ENCODE measurements around the gene METRN.

Gene METRN

DNA sequence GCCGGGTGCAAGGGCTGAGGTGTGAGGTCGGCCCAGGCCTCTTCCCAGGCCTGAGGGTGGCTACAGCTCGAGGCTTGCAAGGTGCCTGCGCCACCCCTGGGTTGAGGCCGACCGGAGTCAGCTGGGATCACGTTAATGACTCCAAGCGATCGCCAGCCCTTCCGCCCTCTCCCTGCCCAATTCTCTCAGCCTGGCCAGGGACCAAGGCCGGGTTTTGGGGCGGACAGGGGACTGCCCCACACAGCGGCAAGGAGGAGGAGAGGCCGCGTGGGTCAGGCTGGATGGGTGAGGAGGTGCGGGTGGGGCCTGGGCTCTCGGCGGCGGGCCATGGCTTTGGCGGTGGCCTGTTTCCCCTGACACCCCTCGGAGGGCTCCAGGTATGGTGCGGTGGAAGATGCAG lies 21.6 kb upstream of the METRN start:
- DNase-seq, result no peak

DNA sequence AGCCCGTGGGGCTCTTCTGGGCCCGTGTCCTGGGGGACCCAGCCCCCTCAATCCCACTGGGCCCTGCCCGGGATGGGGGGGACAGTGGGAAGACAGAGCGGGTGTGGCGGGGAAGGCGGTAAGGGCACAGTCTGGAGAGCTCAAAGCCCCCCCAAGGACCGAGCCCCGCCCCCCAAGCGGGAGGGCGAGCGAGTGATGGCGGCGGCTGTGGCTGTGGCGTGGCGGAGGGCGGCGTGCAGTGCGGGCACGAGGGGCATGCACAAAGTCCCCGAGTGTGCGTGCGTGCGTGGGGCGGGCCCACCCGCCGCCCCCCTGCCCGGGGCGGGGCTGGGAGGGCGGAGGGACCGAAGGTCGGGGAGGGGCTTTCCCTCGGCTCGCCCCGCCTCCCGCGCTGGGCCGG lies 21.2 kb upstream of the METRN start:
- DNase-seq, result no peak

DNA sequence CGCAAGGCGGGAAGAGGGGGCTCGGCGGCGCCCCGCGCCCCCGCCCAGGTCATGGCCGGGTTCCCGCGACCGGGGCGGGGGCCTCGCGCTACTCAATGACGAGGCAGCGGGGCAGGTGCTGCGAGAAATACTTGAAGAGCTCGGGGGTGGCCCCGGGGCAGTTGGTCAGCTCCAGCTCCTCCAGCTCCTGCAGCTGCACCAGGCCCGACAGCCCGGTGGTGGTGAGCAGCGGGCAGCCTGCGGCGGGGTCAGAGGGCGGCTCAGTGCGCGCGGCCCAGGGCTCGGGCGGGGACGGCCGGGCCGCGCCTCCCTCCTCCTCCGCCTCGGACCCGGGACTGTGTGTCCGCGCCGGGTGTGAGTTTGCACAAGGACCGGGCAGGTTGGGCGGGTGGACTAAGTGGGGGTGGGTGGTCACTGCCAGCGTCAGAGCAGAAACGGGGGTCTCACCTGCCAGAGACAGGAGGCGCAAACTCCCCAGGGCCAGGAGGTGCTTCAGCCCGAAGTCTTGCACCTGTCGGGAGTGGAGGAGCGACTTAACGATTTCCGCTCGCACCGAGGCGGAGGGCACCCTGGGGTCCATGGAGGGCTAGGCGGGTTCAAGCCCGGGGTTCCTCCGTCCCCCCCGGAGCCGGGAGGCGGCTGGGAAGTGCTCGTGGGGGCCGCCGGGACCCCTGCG lies 20.6 kb upstream of the METRN start:
- no peak for DNase-seq

DNA sequence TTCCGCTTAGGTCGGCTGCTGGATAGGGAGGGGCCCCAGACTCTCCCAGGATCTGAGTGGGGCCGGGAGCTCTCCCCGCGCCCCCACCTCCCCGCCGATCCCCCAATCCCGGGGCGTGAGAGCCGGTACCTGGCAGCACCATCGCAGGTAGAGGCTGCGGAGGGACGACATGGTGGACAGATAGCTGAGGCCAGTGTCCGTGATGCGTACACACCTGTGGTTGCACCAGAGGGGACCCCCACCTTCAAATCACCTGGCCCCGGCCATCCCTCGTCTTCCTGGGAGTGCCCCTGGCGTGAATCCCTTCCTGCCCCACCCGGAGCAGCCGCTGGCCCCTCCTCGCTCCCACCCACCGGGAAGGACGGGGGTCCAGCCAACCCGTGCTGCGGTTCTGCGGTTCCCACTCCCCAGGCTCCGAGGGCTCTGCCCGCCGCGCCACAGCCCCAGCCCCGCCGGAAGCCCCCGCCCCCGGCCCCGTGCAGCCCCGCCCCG lies 20.0 kb upstream of the METRN start:
- DNase-seq, result no peak

DNA sequence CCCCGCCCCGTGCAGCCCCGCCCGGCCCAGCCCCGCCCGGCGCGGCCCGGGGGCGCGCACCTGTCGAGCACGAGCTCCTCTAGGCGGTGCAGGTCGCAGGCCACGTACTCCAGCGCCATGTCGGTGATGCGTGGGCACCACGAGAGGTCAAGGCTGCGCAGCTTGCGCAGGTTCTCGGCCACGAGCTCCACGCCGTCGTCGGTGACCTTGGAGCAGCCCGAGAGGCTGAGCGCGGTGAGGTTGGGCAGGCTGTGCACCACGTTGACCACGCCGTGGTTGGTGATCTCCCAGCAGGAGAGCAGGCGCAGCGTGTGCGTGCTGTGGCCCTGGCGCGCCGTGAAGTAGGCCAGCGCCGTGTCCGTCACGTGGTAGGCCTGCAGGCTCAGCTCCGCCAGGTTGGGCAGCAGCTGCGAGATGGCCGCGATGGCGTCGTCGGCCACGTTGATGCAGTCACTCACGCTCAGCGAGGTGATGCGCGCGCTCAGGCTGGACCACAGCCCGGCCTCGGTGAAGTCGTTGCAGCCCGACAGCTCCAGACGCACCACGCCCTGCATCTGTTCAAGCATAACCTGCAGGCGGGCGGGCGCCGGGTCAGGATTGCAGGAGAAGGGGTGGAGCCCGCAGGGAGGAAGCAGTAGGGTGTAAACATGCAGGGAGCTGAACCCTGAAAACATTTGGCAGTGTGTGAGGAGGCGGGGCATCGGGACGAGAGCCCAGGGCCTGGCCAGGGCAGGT lies 19.4 kb upstream of the METRN start:
- DNase-seq, result no peak

DNA sequence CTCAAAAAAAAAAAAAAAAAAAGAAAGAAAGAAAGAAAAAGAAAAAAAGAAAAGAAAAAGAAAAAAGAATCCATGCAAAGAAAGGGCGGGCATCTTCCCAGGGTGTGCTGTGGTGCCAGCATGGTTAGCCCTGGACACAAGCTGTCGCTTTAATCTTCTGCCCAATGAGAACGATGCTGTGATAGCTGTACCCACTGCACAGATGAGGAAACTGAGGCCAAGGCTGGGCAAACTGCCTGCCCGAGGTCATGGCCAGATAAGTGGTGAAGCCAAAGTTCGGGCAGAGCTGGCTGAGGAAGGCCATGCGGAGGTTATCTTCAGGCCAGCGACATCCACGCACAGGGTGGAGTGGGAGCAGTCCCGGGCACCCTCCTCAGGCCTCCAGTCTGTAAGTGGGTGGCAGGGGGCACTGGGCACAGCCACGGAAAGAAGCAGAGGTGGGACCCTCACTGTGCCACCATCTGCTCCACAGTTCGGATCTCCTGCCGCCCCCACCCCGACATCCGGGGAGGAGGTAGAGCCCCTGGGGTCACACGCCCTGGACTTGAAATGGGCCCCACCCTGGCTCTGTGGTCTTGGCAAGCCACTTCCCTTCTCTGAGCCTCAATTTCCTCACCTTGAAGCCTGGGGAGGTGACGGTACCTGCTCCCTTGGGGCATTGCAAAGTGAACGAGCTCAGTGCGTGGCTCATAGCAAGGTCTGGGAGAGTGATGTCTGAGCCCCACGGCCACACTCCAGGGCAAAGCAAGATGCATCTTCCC lies 15.8 kb upstream of the METRN start:
- DNase-seq, result no peak

DNA sequence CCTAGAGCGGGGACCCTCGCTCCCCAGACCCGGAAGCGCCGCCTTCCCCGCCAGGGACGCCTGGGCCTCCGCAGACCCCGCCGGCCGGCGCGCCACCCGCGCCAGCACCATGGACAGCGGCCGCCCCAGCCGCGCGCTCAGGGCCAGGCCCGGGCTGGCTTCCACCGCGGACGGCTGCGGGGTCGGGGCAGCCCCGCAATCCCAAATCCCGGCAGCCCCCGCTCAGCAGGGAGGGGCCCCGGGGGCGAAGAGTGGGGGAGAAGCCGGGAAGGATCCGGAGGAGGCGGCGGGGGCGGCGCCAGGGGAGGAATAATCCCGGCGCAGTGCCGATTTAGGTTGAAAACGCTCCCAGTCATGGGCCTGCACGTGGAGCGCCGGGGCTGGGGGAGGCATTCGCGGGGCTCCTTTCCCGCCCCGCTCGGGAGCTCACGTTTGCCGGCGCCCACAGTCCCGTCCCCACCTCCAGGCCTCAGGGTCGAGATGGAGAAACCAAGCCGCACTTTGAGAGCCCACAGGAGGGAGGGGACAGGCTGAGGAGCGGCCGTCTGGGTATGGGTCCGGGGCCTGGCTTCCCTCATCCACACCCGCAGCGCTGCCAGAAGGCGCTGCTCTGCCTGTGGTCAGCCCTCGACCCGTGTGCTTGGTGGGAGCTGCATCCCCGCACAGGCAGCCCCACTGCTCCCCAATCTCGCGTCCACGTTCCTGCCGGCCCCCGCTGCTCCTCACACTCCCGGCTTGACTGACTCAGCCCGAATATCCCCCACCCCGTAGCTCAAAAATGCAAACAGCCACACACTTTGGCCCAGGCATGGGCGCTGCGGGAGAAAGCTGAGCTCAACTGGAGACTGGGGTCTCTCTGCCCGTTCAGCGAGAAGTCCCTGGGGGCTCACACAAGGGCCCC lies 14.0 kb upstream of the METRN start:
- DNase-seq, result no peak

DNA sequence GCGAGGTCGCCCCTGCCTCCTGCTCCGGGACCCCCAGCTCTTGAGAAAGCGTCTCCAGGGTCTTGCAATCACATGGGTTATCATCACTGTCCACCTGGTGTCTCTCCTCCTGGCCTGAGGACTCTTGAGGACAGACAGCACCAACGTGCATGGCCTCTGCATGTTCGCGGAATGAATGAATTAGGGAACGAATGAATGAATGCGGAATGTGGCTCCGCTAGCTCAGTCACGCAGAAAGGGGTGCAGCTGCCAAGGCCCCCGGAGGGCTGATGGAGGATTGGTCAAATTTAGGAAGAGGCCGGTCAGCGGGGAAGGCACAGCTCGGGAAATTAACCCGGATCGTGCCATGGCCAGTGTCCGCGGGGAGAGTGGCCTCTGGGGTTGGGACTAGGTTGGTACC lies 12.6 kb upstream of the METRN start:
- DNase-seq, result no peak

DNA sequence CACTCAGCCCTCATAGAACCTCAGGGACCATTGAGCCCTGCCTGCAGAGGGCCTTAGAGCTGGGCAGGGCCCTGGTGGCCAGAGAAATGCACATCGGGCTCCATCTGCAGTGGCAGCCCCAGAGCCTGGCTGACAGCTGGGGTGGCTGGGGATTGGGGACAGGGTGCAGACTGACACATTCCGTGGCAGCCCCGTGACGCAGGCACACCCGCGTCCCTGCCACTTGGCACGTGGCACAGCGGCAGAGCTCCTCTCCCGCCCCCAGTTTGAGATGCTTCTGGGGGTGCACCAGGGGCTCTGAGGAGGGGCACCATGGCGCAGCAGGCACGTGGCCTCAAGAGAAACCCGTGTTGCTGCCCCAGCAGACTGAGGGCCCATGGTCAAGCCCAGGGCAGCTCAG lies 11.5 kb upstream of the METRN start:
- no peak for DNase-seq

DNA sequence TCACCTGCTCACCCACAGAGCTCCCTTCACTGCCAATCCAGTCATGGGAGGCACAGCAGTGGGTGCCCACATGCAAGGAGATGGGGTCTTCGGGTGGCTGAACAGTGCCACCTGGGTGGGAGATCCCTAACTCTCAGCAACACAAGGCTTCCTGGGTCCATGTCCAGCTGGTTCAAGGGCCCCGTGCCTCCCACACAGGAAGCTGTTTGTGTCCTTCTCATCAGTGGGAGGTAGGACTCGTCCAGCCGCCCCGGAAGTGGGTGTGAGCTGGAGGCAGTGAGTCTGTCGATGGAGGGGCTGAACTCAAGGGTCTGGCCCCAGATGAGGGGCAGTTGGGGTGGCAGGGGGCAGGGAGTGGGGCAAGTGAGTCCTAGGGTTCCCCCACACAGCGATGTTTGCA lies 10.9 kb upstream of the METRN start:
- DNase-seq, result no peak

DNA sequence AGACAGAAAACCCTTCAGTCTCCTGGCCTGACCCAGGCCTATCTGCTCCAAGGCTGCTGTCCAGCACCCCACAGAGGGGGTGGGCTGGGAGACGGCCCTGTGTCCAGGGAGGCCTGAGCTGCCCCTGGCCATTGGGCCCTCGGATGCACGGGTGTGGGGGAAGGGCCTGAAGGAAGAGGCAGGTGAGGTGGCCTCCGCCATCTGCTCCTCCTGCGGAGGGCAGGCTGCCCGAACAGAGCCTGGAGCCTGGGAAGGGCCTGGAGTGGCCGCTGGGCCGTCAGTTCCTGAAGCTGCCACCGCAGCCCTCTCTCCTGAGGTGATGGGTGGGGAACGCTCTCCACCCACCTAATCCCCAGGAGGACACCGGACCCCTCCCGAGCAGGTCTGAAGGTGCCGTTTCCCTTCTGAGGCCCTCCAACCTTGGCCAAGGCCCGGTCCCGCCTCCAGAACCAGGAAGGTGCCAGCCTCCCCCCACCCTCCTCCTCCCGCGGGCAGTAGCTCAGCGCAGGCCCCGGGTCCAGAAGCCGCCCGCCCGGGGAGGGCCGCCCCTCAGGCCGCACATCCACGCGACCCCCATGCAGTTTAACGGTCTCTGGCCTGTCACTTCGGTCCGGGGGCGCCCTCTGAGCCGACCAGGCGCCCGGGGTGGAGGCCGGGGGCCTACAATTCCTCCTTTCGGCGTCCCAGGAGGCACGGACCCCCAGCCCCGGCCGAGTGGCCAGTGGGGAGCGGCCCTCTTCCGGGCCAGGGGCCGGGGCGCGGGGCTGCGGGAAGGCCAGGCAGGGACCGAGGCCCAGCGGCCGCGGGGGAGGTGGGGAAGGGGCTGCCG lies 10.2 kb upstream of the METRN start:
- no peak for DNase-seq

DNA sequence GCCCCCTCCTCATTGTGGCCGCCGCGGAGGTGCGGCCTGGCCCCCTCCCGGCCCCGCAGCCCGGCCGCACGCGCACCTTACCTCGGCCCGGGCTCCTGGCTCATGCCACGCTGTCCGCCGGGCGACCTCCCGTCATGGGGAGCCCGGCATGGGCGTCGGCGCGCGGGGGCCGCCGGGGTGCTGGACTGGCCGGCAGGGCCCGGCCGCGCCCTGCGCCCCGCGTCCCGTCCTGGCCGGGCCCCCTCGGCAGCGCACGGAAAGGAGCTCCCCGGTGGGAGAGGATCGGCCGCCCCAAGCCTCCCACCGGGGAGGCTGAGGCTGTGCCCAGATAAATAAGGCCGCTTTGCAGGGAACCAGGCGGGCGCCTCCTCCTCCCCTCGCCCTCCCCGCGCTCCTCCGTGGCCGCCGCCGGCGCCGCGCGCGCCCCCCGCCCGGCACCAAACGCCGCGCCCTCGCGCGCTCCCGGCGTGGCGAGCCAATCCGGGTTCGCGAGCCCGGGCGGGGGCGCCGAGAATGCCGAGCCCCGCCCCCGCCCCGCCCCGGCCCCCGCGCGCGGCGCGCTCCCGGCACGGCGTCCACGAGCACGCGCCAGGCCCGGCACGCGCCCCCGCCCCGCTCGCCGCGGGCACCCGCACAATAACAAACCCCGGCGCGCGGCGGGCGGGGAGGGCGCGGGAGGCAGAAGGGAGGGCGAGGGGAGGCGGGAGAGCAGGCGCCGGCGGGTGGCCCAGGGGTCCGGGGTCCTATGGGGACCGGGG lies 9.3 kb upstream of the METRN start, which contains the start of gene FBXL16:
FBXL16 (minus strand) TSS at position 371 of the 758 bp plus-strand sequence. CDS start 8,396 bp downstream, outside the sequence.
- no peak for DNase-seq

DNA sequence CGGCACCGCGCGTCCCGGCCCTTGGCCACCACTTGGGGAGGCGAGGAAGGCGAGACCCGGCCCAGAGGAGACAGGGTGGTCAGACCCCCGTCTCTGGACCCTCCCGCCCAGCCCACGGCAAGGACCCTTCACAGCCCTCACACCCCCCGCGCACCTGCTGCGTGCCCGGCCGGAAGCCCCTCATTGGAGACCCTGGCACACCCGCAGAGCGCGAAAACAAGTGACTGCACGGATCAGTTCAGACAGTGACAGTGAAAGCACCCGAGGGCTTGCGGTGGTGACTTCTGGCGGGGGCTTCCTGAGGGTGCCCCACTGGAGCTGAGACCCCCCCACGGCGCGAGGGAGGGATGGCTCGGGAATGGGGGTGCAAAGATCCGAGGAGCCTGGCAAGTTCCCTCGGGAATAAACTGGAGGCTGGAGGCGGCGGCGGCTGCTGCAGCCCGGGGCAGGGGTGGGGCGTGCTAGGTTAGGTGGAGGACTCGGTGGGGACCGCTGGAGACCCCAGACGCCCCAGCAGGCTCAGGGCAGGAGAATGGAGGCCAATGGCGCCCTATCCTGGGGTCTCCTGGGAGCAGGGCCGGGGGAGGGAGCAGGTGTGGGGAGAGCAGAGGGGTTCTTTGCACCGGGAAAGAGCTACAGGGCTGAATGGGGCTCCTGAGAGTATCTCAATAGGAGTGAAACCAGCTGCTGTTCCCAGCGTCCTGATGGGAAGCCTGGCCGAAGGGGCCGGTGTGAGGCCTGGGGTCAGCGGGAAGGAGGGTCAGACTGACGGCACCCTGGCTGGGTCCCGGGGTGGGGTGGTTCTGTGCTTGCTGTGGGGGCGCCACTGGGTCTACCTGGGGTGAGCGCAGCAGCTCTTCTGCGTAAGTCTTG lies 8.5 kb upstream of the METRN start:
- DNase-seq, result no peak

DNA sequence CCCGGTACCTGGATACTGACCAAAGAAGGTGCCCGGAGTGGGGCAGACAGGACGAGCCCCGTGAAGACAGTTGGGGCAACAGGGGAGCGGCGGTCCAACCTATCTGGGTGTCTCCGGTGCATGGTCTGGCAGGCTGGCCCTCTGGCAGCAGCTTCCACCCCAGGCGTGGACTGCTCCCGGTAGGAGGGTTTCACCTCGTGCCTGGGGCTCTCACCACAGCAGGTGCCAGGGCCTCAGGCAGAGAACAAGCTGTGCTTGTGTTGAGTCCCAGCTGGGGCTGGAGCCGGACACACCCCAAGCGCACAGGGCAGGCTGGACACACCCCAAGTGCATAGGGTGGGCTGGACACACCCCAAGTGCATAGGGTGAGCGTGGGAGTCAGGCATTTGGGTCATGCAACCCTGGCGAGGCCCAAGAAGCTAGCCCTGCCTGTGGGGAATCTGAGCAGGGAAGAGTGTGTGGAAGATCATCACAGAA lies 7.8 kb upstream of the METRN start:
- no peak for DNase-seq

DNA sequence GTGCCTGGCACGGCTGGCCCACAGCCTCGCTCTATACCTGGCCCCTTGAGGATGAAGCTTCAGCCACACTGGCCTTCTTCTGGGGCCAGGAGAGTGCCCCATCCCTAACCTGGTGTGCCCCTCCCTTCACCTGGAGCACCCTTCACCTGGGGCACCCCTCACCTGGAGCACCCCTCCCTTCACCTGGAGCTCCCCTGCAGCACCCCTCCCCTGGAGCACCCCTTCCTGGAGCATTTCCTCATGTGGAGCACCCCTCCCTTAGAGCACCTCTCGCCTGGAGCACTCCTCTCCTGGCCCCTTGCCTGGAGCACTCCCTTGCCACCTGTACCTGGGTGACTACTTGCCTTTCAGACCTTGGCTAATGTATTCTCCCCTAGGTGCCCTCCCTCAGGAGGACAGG lies 6.9 kb upstream of the METRN start:
- DNase-seq, result no peak

DNA sequence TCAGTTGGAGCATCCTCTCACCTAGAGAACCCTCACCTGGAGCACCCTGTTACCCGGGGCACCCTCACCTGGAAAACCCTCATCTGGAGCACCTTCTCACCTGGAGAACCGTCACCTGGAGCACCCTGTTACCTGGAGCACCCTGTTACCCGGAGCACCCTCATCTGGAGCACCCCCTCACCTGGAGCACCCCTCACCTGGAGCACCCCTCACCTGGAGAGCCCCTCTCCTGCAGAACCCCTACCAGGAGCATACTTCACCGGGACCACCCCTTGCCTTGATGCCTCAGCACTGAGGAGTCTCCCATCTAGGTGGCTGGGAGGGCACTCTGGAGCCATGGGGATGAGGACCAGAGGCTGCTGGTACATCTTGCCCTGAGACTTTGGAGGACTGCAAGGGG lies 6.0 kb upstream of the METRN start:
- DNase-seq, result no peak

DNA sequence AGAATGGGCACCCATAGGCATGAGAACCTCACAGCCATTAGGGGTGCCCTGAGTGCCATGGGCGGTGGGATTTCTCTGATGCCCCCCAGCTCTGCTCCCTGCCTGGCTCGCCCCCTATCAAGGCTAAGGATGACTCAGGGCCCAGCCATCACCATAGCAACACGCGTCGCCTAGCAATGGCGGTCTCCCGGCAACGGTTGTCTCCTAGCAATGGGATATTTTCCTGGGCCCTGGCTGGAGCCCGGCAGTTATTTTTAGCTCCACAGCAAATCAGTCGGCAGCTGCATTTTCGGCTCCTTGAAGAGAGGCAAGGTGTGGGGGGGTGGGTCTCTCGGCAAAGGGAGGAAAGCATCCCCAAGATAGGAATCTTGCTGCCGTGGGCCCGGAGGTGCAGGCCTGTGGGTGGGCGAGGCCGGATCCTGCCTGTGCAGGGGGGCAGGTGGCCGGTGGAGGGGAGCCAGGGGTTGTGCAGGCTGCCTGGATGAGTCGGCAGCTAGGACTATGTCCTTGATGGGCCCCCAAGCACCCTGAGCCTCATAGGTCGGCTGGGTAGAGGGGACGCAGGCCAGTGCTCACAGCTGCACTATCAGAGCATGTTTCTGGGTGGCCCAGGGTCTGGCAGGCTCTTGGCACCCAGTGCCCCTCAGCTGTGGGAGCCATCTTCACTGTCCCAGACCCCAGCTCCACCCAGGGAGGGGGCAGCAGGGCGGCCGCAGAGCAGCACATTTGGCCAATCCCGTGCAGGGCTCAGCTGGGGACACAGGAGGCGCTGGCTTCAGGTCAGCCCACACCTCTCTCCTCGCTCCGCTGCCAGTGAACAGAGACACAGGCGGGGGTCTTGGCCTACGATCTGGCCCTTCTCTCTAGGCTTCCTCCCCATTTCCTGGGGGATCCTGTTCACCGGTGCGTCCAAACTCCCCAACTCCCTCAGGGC lies 5.1 kb upstream of the METRN start:
- no peak for DNase-seq

DNA sequence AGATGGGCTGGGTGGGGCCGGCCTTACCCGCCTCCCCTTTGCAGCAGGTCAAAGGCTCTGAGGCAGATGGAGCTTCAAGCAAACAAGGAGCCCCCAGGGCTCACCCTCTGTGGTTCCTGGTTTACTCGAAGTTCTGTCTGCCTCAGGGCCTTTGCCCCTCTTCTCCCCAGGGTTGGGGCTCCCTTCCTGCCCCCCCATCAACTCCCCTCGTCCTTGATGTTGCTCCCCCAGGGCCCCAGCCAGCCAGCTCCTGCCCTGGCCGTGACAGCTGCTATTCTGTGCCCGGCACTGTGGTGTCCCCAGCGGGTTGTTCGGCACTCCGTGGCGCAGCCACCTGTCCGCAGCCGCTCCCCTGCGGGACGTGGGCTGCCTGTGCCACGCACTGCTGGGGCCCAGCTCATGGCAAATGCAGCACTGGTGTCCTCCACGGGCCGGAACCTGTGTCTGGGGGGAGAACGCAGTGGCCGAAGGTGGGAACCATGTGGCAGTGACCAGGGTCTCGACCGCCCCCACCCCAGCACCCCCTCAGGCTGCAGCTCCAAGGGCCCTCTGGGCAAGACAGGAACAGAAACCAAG lies 4.3 kb upstream of the METRN start:
- DNase-seq, result no peak
